ENCODE measurements around the gene POU2AF3.
"Not testable (repeated sequence)": the region's sequence is repeated elsewhere in the genome, so short reads cannot be mapped to it uniquely, and the experiment has no call there.

POU2AF3 gene

DNA sequence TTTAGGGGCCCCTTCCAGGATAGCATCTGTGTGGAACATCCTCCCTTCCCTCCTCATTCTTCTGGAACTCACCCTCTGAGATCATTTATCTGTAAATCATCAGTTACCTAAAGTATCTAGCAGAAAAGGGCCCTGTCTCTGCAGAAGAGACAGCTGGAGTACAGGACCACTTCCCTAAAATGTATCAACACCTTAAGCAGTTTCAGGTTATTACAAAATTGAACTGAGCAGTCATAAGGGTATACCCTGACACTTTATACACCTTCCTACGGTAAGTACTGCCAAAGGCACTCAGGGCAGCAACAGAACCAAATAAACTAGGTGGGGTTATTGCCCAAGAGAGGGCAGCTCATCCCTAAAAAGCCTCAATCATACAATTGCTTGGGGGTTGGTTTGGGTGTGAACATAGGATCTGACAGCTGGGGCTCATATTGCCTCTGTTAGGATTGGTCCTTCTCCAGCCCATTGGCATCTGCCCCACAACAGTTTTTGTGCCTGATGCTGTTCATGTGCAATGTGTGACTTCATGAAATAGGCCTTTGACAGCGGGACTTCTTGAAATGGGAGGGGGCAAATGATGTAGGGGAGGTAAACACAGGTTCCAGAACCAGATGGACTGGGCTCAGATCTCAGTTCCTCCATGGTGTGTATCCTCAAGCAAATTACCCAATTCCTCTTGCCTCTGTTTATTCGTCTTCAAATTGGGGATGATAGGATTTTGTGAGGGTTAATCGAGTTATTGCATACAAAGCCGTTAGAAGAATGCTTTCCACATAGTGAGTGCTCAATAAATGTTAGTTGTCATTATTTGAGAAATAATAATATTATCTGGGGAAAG lies 2.9 kb downstream of the POU2AF3 start:
- no peak for DNase-seq

DNA sequence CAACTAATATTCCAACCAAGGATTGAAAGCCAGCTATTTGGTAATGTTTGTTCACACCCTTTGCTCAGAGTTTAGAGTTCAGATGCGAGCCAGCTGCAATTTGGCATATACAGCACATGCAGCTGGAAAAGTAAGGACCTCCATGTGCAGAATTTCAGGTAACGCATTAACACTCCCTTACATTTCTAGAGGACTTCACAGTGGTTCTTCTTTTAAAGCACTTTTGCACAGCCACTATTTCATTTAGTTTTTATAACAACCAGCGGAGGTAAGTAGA lies 3.4 kb downstream of the POU2AF3 start:
- no peak for DNase-seq

DNA sequence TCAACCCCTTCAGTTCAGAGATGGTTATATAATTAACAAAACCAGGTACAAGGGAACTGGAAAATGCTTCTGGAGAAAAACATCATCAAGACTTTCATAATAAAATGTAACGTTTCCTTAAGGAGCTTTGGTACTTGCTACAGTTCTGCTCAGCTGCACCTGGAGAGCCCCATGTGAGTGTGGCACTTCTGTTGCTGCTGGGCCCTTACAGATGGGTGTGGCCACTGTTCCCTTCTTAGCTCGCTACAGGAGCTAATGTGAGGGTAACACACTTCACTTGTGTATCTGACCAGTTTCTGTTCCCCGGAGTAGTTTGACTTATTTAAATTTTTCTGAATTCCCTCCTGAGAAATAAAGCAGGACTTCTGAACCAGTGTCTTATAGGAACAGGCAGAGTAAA lies 4.0 kb downstream of the POU2AF3 start:
- DNase-seq: no peak

DNA sequence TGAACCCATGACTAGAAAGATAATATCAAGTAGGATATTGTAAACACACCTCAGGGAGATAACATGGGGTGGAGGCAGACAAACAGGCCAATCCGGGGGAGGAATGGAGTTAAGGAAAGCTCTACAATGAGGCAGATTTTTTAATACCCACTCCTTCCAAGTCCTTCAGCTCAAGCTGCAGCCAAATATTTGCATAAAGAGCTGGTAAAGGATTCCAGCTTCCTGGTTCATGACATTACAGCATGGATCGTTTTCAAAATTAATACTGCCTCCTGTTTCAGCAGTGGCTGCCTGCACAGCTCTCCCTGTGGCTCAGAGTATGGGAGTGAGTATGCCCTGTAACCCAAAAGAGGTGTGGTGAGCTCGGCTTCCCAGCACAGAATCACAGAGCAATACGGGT lies 5.1 kb downstream of the POU2AF3 start:
- DNase-seq: no peak

DNA sequence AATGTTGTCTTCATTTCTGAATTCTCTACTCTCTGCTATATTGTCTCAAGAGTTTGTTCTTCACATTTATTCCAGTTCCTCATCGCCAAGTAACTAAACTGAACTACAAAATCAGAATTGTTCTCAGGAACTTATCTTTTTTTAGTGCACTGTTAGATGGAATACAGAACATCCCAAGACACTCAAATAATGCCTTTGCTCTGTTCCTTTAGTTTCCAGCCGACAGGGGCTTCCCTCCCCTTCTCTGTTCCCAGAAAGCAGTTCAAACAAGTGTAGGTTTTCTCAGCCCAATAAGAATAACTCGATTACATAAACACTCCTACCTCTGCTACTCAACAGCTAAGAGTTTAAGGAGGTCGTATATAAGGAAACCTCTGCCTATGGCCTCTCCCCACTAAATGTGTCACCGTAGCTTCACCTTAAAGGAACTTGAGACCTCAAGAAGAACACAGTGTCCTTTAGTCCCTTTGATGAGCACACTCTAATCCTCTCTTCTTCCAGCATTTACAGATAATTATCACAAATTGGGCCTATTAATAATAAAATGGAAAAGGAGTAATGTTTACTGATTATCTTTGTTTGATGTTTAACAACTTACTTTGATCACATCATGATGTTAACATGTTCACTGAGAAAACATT lies 6.9 kb downstream of the POU2AF3 start:
- DNase-seq: no peak

DNA sequence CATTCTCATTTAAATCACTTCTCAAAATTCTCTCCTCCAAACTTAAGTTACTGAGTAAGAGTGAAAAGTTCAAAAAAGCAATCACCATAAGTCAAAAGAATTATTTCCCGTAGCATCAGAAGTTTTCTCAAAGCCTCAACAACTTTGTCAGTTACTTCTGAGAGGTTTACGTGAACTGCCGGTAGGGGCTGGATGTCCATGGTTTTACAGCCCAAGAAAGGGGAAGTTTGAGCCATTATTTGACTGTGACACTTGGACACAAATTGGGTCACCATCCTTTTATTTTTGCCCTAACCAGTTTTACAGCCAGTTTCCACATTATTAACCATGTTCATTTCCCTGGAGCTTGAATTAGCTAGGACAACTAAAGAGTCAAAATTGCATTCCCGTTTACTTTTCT lies 7.5 kb downstream of the POU2AF3 start:
- DNase-seq: no peak

DNA sequence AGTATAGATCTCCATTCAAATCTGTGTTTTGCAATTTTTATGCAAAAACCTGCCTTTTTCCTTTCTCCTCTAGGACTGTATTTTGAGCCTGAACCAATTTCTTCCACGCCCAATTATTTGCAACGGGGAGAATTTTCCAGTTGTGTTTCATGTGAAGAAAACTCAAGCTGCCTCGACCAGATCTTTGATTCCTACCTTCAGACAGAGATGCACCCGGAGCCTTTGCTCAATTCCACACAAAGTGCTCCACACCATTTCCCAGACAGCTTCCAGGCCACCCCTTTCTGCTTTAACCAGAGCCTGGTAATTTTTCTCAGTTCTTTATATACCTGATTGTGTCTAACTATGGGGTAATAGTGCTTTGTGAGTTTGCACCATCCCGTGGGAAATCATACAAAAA lies 8.0 kb downstream of the POU2AF3 start:
- DNase-seq: no peak

DNA sequence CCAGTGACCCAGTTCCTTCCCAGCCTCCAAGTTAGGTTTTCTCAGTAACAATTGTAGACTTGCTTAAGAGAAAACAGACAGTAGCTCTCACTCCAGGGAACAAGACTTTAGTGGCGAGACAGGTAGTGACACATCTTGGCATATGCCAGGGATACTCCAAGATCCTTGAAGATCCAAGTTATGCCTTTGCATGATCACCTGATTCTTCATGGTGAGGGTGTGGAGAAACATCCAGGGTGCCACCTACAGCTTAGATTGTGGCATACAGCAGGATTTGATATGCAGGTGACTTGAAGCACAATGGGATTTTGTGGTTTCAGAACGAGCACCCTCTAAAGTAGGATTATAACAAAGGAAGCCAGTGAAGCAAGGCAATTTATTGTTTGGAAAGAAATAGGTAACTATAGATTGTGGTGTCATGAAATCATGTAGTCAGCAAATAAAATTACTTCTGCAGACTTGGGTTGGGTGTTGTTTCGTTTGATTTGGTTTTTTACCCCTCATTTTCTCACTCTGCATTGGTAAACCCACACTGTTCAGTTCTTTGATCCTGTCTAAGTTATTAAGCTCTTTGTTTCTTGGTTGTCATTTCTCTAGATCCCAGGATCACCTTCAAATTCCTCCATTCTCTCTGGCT lies 9.2 kb downstream of the POU2AF3 start:
- no peak for DNase-seq

DNA sequence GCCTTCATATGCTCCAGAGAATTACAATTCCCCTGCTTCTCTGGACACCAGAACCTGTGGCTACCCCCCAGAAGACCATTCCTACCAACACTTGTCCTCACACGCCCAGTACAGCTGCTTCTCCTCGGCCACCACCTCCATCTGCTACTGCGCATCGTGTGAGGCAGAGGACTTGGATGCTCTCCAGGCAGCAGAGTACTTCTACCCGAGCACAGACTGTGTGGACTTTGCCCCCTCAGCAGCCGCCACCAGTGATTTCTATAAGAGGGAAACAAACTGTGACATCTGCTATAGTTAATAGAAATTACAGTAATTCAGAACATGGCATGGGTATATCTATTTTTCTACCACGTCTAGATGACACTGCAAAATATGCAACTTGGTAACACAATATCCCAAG lies 9.8 kb downstream of the POU2AF3 start:
- DNase-seq: no peak

DNA sequence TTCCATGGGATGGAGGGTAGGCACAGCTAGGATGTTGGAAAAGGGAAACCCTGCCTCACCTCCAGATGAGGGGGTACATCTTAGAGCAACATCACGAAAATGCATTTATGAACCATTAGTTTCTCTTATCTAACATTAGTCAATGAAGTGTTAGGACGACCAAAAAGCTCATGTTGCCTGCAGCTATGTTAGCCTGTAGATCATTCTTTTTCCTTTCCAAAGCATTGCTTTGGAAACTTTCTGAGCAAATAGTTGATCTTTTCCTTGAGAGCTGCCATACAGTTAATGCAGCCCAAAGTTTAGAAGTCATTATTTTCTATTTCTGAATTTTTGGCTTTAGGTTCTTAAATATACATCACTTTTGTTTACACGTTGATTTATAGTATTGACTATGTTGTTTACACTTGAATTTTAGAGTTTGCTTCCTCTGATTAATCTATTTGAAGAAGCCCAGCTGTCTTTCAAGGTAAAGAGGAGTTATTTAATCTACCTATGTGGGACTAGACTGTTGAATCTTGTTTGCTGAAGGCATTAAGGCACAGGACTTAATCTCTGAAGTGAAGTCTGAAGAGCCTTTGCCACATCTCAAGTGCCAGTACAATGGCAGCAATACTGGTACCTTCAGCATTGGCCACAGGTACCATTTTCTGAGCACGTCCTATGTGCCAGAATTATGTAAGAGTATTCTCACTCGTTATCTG lies 11.0 kb downstream of the POU2AF3 start:
- no peak for DNase-seq

DNA sequence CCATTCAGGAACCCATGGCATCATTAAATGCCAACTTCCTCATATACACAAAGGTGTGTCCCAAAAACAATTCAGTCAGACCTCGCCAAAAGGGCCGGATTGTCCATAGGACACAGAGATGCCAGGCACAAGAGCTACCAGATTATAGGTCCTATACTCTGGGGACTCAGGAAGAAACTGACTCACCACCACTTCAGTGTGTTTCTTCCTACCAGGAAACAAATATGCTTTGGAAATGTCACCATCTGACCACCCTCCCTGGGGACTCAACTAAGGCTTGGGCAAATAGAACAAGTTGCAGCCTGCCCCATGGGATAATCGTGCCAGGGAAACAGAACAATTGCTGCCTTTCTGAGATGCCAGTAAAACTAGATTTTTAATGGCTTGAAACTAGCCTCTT lies 11.7 kb downstream of the POU2AF3 start:
- no peak for DNase-seq

DNA sequence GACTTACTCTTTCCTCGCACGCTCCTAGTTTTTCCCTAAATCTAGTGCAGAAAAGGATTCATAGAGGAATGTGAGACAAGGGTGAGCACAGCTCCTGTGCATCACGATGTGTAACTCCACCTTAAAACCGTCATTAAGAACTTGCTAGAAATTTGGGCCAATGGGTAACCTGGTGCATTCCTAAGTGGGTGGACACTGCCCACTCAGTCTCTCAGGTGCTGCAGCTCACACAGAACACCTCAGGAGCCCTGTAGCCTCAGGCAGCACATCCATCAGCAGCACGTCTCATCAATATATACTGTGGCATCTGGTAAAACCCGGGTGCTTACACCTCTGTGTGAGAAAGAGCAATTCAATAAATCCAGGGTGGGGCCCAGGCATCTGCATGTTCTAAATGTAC lies 12.4 kb downstream of the POU2AF3 start:
- DNase-seq: no peak

DNA sequence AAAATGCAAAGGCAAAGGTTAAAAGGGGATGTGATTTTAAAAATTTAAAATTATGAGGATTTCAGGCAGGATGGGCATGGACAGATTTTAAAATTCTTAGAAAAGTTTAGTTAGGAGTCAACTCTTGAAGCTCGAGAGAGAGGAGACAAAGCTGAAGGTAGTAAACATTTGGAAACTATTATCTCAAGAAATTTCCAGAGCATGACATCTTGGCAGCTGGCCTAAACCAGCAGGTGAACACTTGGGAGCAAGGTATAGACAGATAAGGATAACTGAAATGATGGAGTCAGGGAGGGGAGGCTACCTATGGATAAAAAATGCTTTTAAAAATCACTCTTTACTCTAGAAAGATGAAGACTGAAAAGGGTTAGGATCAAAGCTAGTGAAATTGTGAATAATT lies 13.7 kb downstream of the POU2AF3 start:
- DNase-seq: no peak

DNA sequence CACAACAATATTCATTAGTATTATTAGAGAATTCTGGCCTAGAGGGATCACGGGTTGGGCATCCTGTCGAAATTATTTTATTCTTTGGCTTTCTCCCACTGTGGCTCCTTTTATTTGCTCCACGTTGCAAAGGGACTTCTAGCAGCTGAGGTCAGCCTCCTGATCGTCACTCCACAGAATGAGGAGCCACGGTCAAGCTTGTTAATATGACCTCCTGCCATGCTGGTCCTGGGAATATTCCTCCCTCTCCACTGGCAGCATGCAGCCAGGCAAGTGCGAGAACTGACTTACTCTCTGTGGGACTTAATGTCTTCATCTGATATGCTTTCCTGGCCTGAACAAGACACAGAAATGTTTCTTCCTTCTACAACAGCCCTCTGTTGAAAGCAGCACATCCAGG lies 20.9 kb downstream of the POU2AF3 start:
- DNase-seq: no peak

DNA sequence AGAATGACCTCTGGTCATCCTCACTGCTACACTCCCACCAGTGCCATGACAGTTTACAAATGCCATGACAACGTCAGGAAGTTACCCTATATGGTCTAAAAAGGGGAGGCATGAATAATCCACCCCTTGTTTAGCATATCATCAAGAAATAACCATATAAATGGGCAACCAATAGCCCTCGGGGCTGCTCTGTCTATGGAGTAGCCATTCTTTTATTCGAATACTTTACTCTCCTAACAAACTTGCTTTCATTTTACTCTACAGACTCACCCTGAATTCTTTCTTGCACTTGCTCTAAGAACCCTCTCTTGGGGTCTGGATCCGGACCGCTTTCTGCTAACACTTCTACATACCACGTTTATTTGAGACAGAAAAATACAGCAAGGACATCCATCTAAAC lies 21.9 kb downstream of the POU2AF3 start:
- DNase-seq: not testable (repeated sequence)

DNA sequence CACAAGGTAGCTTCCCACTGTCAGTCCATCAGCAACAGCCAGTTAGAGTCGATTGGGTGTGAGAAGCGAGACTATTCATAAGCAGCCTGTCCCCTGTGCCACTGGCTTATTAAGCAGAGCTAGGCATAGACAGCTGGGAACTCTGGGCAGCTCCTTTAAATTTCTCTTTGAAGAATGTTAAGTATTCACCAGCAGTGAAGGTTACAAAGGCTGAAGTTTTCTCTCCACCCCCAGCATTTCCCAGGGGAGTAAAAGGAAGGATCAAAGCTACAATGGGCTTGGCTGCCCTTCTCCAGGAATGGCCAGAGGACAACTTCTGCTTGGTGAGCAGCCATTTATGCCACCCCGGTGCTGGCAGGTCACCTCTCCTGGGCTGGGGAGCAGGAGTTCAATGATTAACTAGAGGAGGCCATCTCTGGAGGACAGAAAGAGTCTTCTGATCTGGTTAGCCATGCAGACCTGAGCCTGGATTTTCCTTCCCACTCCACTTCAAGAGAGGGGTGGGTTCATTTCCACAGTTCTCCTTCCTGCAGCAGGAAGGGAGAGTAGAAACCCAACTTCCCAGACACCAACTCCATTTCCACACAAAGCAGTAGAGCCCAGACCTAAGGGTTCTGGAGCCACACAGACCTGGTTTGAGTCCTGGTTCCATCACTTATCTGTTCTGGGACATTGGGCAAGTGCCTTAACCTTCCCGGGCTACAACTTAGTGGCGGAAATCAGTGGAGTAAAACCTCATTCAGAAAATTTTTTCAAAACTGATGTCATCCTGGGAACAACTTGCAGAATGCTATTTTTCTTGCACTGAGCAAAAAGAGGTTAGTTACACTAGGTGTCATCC lies 22.6 kb downstream of the POU2AF3 start:
- DNase-seq: no peak

DNA sequence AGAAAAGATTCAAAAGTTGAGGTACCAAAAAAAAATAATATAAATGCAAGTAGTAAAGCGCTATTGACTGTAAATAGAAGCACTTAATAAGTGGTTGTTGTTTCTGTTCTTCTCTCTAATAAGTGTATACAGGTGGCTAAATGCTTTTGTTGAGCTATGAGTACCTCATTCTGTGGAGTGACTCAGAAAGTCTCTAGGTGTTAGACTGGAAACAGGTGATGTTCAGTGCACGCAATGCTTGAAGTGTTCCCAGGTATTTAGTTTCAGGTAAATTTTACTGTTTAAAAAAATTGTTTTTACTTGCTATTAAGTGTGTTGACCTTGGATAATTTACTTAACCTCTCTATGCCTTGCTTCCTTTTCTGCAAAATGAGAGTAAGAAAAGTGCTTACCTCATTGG lies 24.2 kb downstream of the POU2AF3 start:
- no peak for DNase-seq

DNA sequence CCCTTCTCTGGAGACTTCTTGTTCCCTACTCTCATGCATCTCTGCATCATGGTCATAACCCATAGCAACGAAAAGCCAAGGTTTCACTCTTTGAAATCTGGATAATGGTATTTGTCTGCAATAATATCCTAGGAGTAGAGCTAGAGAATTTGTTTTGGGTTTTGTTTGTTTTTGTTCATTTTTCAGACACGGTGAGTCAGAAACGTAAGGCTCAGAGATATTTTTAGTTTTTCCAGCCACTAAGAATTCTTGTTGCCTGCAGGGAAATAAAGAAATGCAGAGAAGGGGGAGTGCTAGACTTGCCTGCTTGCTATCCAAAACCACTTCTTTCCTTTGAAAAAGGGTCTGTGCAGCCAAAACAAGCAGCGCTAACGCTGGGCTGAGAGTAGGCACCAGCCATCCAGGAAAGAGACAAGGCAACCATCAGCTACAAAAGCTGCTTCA lies 26.0 kb downstream of the POU2AF3 start:
- DNase-seq: no peak

DNA sequence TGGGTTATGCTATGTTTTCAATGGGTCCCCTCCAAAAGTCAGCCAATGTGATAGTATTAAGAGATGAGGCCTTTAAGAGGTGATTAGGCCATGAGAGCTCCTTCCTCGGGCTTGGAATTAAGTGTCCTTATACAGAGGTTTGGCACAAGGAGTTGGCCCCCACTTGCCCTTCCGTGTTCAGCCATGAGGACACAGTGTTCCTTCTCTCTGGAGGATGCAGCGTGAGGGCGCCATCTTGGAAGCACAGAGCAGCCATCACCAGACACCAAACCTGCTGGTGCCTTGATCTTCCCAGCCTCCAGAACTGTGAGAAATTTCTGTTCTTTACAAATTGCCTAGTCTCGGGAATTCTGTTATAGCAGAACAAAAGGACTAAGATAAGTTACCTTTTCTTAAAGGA lies 26.9 kb downstream of the POU2AF3 start:
- no peak for DNase-seq

DNA sequence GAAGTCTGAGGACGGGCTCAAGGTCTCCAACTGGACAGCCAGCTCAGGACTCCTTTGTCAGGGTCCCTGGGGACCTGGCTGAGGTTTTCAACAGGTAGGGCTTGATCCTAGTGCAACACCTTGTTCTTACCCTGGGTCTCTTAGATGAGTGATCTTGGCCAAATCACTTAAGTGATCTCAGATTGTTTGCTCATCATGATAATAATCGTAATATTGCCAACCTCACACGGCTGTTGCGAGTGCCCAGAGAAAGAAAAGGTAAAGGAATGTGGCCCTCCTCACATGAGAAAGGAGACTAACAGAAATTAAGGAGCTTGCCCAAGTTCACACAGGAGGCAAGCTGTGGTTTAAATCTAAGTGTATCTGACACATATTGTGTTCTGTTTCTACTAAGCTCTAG lies 28.5 kb downstream of the POU2AF3 start:
- DNase-seq: no peak

DNA sequence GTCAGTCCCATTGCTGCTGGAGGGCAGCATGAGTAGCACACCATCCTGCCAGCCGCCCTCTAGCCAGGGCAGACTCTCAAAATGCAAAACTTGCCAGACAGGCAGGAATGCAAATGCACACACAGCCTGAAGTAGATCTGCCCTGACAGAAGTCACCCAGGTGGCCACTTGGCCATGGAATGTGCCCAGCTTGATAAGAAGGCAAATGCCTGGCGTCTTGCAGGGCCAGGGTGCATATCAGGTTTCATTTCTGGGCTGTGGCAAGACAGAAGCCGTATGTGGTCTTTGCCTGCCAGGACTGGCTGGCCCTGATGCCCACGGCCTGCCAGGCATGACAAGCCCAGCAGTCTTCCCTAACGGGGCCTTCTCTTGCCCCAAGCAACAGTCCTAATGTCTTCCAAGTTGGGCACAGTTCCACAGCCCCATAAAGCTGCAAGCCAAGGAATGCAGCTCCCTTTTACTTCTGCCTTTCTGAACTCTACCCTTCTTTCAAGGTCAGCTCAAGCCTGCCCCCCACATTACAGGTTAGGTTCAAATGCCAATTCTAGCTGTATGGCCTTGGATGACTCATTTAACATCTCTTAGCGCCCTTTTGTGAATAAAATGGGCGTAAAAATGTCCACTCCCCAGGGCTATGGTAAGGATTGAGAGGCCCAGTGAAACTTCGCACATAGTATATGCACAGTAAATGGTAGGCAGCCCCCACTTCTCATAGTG lies 29.7 kb downstream of the POU2AF3 start:
- no peak for DNase-seq
